ENCODE data around the gene BRICD5.
A peak's percentile ranks its signal among the peaks of the same experiment; 100 is the strongest.

The BRICD5 gene

GRCh38 chr16:2177561-2177960 lies 33.1 kb downstream of the BRICD5 start:
- no peak overlapping the region for H4K12ac ChIP-seq (ENCODE audit: low read depth, low read length)
- no peak overlapping the region for H3K14ac ChIP-seq (ENCODE audit: low read length)
- H3K27me3 ChIP-seq (ENCODE audit: insufficient read depth, low read length): no peaks in the 10 kb centered on the region
- no peak overlapping the region for H3K18ac ChIP-seq (ENCODE audit: low read length)
- no peaks in the 10 kb centered on the region for H3K79me1 ChIP-seq (ENCODE audit: low read length)
- no peak overlapping the region for H2BK12ac ChIP-seq (ENCODE audit: low read length)
- peaks cover 48 to 51% of the 10 kb centered on the region in 2 experiments for H3K36me3 ChIP-seq (ENCODE audit: control insufficient read depth in 1 of 2, insufficient read depth in 2 of 2, low read length in 2 of 2)
- H3K9me3 ChIP-seq (ENCODE audit: insufficient read depth, low read depth, low read length): peaks cover 6% of the 10 kb centered on the region
- H2AK5ac ChIP-seq (ENCODE audit: low read length): no peak overlapping the region
- H3K4me3 ChIP-seq (ENCODE audit: low read depth, low read length): peak overlapping the region; percentile 25
- no peak overlapping the region for H2BK5ac ChIP-seq (ENCODE audit: low read depth, low read length, poor library complexity)
- H3K27ac ChIP-seq (ENCODE audit: low read depth, low read length): no peak overlapping the region
- H3K23ac ChIP-seq (ENCODE audit: low read length): no peak overlapping the region
- no peaks in the 10 kb centered on the region for H3K79me2 ChIP-seq (ENCODE audit: control insufficient read depth, insufficient read depth, low read length, poor library complexity)
- H2AFZ ChIP-seq (ENCODE audit: insufficient read depth, low read length, poor library complexity): no peak overlapping the region
- no peak overlapping the region for H4K8ac ChIP-seq (ENCODE audit: low read depth, low read length)
- no peak overlapping the region for H4K91ac ChIP-seq (ENCODE audit: low read depth, low read length)
- DNase-seq: no peak
- no peak overlapping the region for H3K4ac ChIP-seq (ENCODE audit: low read depth, low read length)
- no peak overlapping the region for H3K9ac ChIP-seq (ENCODE audit: low read length)
- no peaks in the 10 kb centered on the region for H3K4me1 ChIP-seq (ENCODE audit: control insufficient read depth in 1 of 2, insufficient read depth in 2 of 2, low read length in 2 of 2)
- H2BK120ac ChIP-seq (ENCODE audit: insufficient read depth, low read length, poor library complexity): no peak overlapping the region
- no peak overlapping the region for H3K4me2 ChIP-seq (ENCODE audit: low read length)
- no CpG with 5 or more reads among the region's 20 CpGs for WGBS (ENCODE audit: extremely low coverage, insufficient coverage, insufficient read length)

- H3K36me3 ChIP-seq (ENCODE audit: control insufficient read depth in 1 of 2, insufficient read depth in 2 of 2, low read length in 2 of 2): peaks cover 50 to 55% of the 10 kb centered on the region in 2 experiments
- no CpG with 5 or more reads among the region's 18 CpGs for WGBS (ENCODE audit: extremely low coverage, insufficient coverage, insufficient read length)
These were observed 33.6 kb downstream of the BRICD5 start for GRCh38 chr16:2177101-2177500.

GRCh38 chr16:2176047-2176446 lies 34.6 kb downstream of the BRICD5 start:
- Histone ChIP-seq H3K23ac (ENCODE audit: low read length) (no peak overlapping the region), H3K9me3 (ENCODE audit: insufficient read depth, low read depth, low read length) (peaks cover 8% of the 10 kb centered on the region), H2AFZ (ENCODE audit: insufficient read depth, low read length, poor library complexity) (no peak overlapping the region), H3K36me3 (ENCODE audit: control insufficient read depth in 1 of 2, insufficient read depth in 2 of 2, low read length in 2 of 2) (peaks cover 60 to 65% of the 10 kb centered on the region in 2 experiments), H4K91ac (ENCODE audit: low read depth, low read length) (no peak overlapping the region), H3K14ac (ENCODE audit: low read length) (no peak overlapping the region), H3K27ac (ENCODE audit: low read depth, low read length) (no peak overlapping the region), H2BK120ac (ENCODE audit: insufficient read depth, low read length, poor library complexity) (no peak overlapping the region), H4K12ac (ENCODE audit: low read depth, low read length) (no peak overlapping the region), H2BK12ac (ENCODE audit: low read length) (no peak overlapping the region), H2BK5ac (ENCODE audit: low read depth, low read length, poor library complexity) (no peak overlapping the region), H4K8ac (ENCODE audit: low read depth, low read length) (no peak overlapping the region), H3K4me1 (ENCODE audit: control insufficient read depth in 1 of 2, insufficient read depth in 2 of 2, low read length in 2 of 2) (no peaks in the 10 kb centered on the region), H3K27me3 (ENCODE audit: insufficient read depth, low read length) (no peaks in the 10 kb centered on the region), H3K9ac (ENCODE audit: low read length) (no peak overlapping the region), H3K4me3 (ENCODE audit: low read depth, low read length) (no peak overlapping the region), H3K4ac (ENCODE audit: low read depth, low read length) (no peak overlapping the region), H3K79me2 (ENCODE audit: control insufficient read depth, insufficient read depth, low read length, poor library complexity) (no peaks in the 10 kb centered on the region), H3K4me2 (ENCODE audit: low read length) (no peak overlapping the region), H3K79me1 (ENCODE audit: low read length) (no peaks in the 10 kb centered on the region), H3K18ac (ENCODE audit: low read length) (no peak overlapping the region), H2AK5ac (ENCODE audit: low read length) (no peak overlapping the region)
- no peak for DNase-seq
- no CpG with 5 or more reads among the region's 23 CpGs for WGBS (ENCODE audit: extremely low coverage, insufficient coverage, insufficient read length)

More at GRCh38 chr16:2177101-2177500, 33.6 kb downstream of the BRICD5 start:
- Histone ChIP-seq H2AK5ac (ENCODE audit: low read length) (no peak overlapping the region), H2BK5ac (ENCODE audit: low read depth, low read length, poor library complexity) (no peak overlapping the region), H2BK120ac (ENCODE audit: insufficient read depth, low read length, poor library complexity) (no peak overlapping the region), H3K9ac (ENCODE audit: low read length) (no peak overlapping the region), H4K8ac (ENCODE audit: low read depth, low read length) (no peak overlapping the region), H3K14ac (ENCODE audit: low read length) (no peak overlapping the region), H3K4me3 (ENCODE audit: low read depth, low read length) (no peak overlapping the region), H2BK12ac (ENCODE audit: low read length) (no peak overlapping the region), H3K23ac (ENCODE audit: low read length) (no peak overlapping the region), H3K4ac (ENCODE audit: low read depth, low read length) (no peak overlapping the region), H4K12ac (ENCODE audit: low read depth, low read length) (no peak overlapping the region), H2AFZ (ENCODE audit: insufficient read depth, low read length, poor library complexity) (no peak overlapping the region), H3K79me2 (ENCODE audit: control insufficient read depth, insufficient read depth, low read length, poor library complexity) (no peaks in the 10 kb centered on the region), H3K79me1 (ENCODE audit: low read length) (no peaks in the 10 kb centered on the region), H3K27ac (ENCODE audit: low read depth, low read length) (no peak overlapping the region), H3K4me1 (ENCODE audit: control insufficient read depth in 1 of 2, insufficient read depth in 2 of 2, low read length in 2 of 2) (no peaks in the 10 kb centered on the region), H4K91ac (ENCODE audit: low read depth, low read length) (no peak overlapping the region), H3K4me2 (ENCODE audit: low read length) (no peak overlapping the region), H3K18ac (ENCODE audit: low read length) (no peak overlapping the region), H3K27me3 (ENCODE audit: insufficient read depth, low read length) (no peaks in the 10 kb centered on the region), H3K9me3 (ENCODE audit: insufficient read depth, low read depth, low read length) (peaks cover 6% of the 10 kb centered on the region)
- no peak for DNase-seq

GRCh38 chr16:2175454-2175853 lies 35.2 kb downstream of the BRICD5 start:
- peaks cover 66 to 71% of the 10 kb centered on the region in 2 experiments for H3K36me3 ChIP-seq (ENCODE audit: control insufficient read depth in 1 of 2, insufficient read depth in 2 of 2, low read length in 2 of 2)
- H3K4me3 ChIP-seq (ENCODE audit: low read depth, low read length): no peak overlapping the region
- no peaks in the 10 kb centered on the region for H3K79me1 ChIP-seq (ENCODE audit: low read length)
- no peak overlapping the region for H2BK5ac ChIP-seq (ENCODE audit: low read depth, low read length, poor library complexity)
- H3K27ac ChIP-seq (ENCODE audit: low read depth, low read length): no peak overlapping the region
- no peak overlapping the region for H4K91ac ChIP-seq (ENCODE audit: low read depth, low read length)
- no peak overlapping the region for H2BK12ac ChIP-seq (ENCODE audit: low read length)
- no peaks in the 10 kb centered on the region for H3K4me1 ChIP-seq (ENCODE audit: control insufficient read depth in 1 of 2, insufficient read depth in 2 of 2, low read length in 2 of 2)
- no peak overlapping the region for H2AK5ac ChIP-seq (ENCODE audit: low read length)
- H3K4me2 ChIP-seq (ENCODE audit: low read length): no peak overlapping the region
- no peak overlapping the region for H3K9ac ChIP-seq (ENCODE audit: low read length)
- H3K79me2 ChIP-seq (ENCODE audit: control insufficient read depth, insufficient read depth, low read length, poor library complexity): no peaks in the 10 kb centered on the region
- H2AFZ ChIP-seq (ENCODE audit: insufficient read depth, low read length, poor library complexity): no peak overlapping the region
- H3K9me3 ChIP-seq (ENCODE audit: insufficient read depth, low read depth, low read length): peaks cover 8% of the 10 kb centered on the region
- H4K8ac ChIP-seq (ENCODE audit: low read depth, low read length): no peak overlapping the region
- H3K14ac ChIP-seq (ENCODE audit: low read length): no peak overlapping the region
- H3K4ac ChIP-seq (ENCODE audit: low read depth, low read length): no peak overlapping the region
- WGBS (ENCODE audit: extremely low coverage, insufficient coverage, insufficient read length): no CpG with 5 or more reads among the region's 10 CpGs
- DNase-seq: no peak
- H2BK120ac ChIP-seq (ENCODE audit: insufficient read depth, low read length, poor library complexity): no peak overlapping the region
- H3K18ac ChIP-seq (ENCODE audit: low read length): no peak overlapping the region
- no peak overlapping the region for H3K23ac ChIP-seq (ENCODE audit: low read length)
- H4K12ac ChIP-seq (ENCODE audit: low read depth, low read length): no peak overlapping the region
- H3K27me3 ChIP-seq (ENCODE audit: insufficient read depth, low read length): no peaks in the 10 kb centered on the region
